Measurements from ENCODE around the gene ATP5F1E.

DNA sequence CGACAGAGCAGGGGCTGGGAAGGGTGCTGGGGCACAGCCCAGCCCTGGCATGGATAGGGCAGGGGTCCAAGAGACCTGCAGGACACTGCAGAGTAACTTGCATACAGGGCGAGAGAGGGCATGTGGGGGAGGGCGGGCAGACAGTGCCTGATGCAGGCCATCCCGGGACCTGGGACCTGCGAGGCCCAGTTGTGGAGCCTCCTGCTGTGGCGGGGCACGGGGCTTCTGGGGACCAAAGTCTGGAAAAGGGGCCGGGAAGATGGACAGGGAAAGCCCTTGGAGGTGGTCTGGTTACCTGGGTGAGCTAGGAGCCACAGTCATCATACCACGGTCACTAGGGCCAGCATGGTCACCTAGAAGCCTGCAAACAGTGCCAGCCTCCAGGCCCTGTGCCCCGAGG lies 13.3 kb downstream of the ATP5F1E start:
- TF ChIP-seq, protein P1, sequence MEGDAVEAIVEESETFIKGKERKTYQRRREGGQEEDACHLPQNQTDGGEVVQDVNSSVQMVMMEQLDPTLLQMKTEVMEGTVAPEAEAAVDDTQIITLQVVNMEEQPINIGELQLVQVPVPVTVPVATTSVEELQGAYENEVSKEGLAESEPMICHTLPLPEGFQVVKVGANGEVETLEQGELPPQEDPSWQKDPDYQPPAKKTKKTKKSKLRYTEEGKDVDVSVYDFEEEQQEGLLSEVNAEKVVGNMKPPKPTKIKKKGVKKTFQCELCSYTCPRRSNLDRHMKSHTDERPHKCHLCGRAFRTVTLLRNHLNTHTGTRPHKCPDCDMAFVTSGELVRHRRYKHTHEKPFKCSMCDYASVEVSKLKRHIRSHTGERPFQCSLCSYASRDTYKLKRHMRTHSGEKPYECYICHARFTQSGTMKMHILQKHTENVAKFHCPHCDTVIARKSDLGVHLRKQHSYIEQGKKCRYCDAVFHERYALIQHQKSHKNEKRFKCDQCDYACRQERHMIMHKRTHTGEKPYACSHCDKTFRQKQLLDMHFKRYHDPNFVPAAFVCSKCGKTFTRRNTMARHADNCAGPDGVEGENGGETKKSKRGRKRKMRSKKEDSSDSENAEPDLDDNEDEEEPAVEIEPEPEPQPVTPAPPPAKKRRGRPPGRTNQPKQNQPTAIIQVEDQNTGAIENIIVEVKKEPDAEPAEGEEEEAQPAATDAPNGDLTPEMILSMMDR (conservative IDR thresholded peaks at IDR 0.05; ENCODE audit: low read length) = no peak
- TF ChIP-seq EZH2phosphoT487 (IDR thresholded peaks at IDR 0.05; ENCODE audit: borderline replicate concordance) = no peak
